H1 (cell line): ENCODE measurements around the gene HIP1. TPM values are rescaled to one million over a fixed set of nuclear protein-coding genes. Genes with fewer than 3 reads are reported as not detected.

Experiments used
- CTCF ChIA-PET: fragments of 300-600 bp; sonication (Branson Sonifier 250); formaldehyde crosslinking; loops from one replicate; lab custom pipeline; 2021; ENCODE audit not compliant: partially characterized antibody; lab: Charles Lee
- POLR2A ChIA-PET: fragments of 300-600 bp; sonication (Branson Sonifier 250); formaldehyde crosslinking; loops from one replicate; lab custom pipeline; 2021; ENCODE audit warnings: inconsistent platforms; ENCODE audit not compliant: partially characterized antibody; lab: Charles Lee
- DNase-seq, 2 experiments: peaks; one replicate each; pipeline versions ENCODE4 v3.0.0 to v3.0.0-alpha.2; 2010 to 2022; ENCODE audit warnings: low spot score in 2 of 2, low read depth in 1 of 2, mixed read lengths in 1 of 2
- FAIRE-seq: peaks from 2 replicates; lab custom pipeline; 2011; peaks lifted over from hg19 to GRCh38; lab: Jason Lieb, UNC
- H2AFZ ChIP-seq: 2 replicates; pipeline ENCODE4 v1.8.1; 2012; ENCODE audit warnings: low read length, inconsistent platforms
- H2AK5ac ChIP-seq: 2 replicates; pipeline ENCODE4 v1.6.1; 2013; ENCODE audit warnings: low read depth, low read length
- H2BK120ac ChIP-seq: replicated peaks from 2 replicates; pipeline ENCODE3; 2013; ENCODE audit warnings: low read depth, low read length, inconsistent platforms
- H2BK12ac ChIP-seq: 2 replicates; pipeline ENCODE4 v1.6.1; 2013; ENCODE audit warnings: low read depth, low read length
- H2BK15ac ChIP-seq: 2 replicates; pipeline ENCODE4 v1.6.1; 2013; ENCODE audit warnings: low read length
- H2BK20ac ChIP-seq: 2 replicates; pipeline ENCODE4 v1.6.1; 2013; ENCODE audit warnings: low read length
- H2BK5ac ChIP-seq: 2 replicates; pipeline ENCODE4 v1.6.1; 2013; ENCODE audit warnings: low read depth, low read length
- H3K14ac ChIP-seq: 2 replicates; pipeline ENCODE4 v1.6.1; 2013; ENCODE audit warnings: inconsistent platforms; ENCODE audit not compliant: insufficient read length
- H3K18ac ChIP-seq: 2 replicates; pipeline ENCODE4 v1.6.1; 2013; ENCODE audit warnings: low read length; ENCODE audit errors: extremely low read depth
- H3K23ac ChIP-seq: 2 replicates; pipeline ENCODE4 v1.6.1; 2013; ENCODE audit warnings: inconsistent platforms; ENCODE audit not compliant: insufficient read length
- H3K23me2 ChIP-seq: 2 replicates; pipeline ENCODE4 v1.6.1; 2013; ENCODE audit warnings: low read depth, low read length
- H3K27ac ChIP-seq: 2 replicates; pipeline ENCODE4 v1.6.1; 2011; ENCODE audit warnings: low read depth, low read length, inconsistent platforms
- H3K27me3 ChIP-seq, 4 experiments: replicated peaks in 1 of 4; 1 replicate in 1 of 4; 2 replicates in 3 of 4; pipeline versions ENCODE4 v1.6.1 to v1.8.1; 2011 to 2013; ENCODE audit warnings: low read length in 3 of 4, mild to moderate bottlenecking in 3 of 4, inconsistent platforms in 2 of 4, mixed read lengths in 2 of 4, moderate library complexity in 1 of 4; ENCODE audit not compliant: control insufficient read depth in 3 of 4, insufficient read depth in 3 of 4; ENCODE audit errors: extremely low read depth in 1 of 4
- H3K36me3 ChIP-seq, 4 experiments: 2 replicates each; pipeline versions ENCODE4 v1.6.1 to v1.8.1; 2011 to 2013; ENCODE audit warnings: mild to moderate bottlenecking in 4 of 4, low read length in 3 of 4, moderate library complexity in 2 of 4, control low read depth in 1 of 4, inconsistent platforms in 1 of 4; ENCODE audit not compliant: insufficient read depth in 4 of 4, control insufficient read depth in 2 of 4
- H3K4ac ChIP-seq: replicated peaks from 2 replicates; pipeline ENCODE3; 2013; ENCODE audit warnings: low read length, low read depth, mixed read lengths, inconsistent platforms; ENCODE audit not compliant: insufficient read length
- H3K4me1 ChIP-seq, 4 experiments: replicated peaks in 1 of 4; 1 replicate in 1 of 4; 2 replicates in 3 of 4; pipeline versions ENCODE4 v1.6.1 to v1.8.1; 2011 to 2013; ENCODE audit warnings: low read length in 3 of 4, inconsistent platforms in 2 of 4, mixed read lengths in 1 of 4; ENCODE audit not compliant: insufficient read depth in 4 of 4, control insufficient read depth in 3 of 4
- H3K4me2 ChIP-seq, 2 experiments: 2 replicates each; pipeline versions ENCODE4 v1.6.1 to v1.8.1; 2011 to 2013; ENCODE audit warnings: low read depth in 2 of 2, low read length in 2 of 2, control low read depth in 1 of 2, inconsistent platforms in 1 of 2, mild to moderate bottlenecking in 1 of 2; ENCODE audit not compliant: insufficient read depth in 1 of 2
- H3K4me3 ChIP-seq, 4 experiments: fragments of 200-600, 300-600 bp in 1 of 4; sonication (generic), shearing (Covaris generic), sonication (Bioruptor Twin) in 1 of 4; 2 replicates each; pipeline versions ENCODE4 v1.5.1 to v1.8.1; 2011 to 2016; ENCODE audit warnings: low read length in 4 of 4, low read depth in 3 of 4, control low read depth in 2 of 4, inconsistent platforms in 2 of 4, mild to moderate bottlenecking in 2 of 4, mixed read lengths in 1 of 4, moderate library complexity in 1 of 4; ENCODE audit not compliant: insufficient read depth in 2 of 4; ENCODE audit errors: extremely low read depth in 1 of 4
- H3K56ac ChIP-seq: replicated peaks from 2 replicates; pipeline ENCODE3; 2013; ENCODE audit warnings: low read depth, mild to moderate bottlenecking, mixed read lengths, low read length, inconsistent platforms; ENCODE audit not compliant: insufficient read length
- H3K79me1 ChIP-seq: 2 replicates; pipeline ENCODE4 v1.6.1; 2013; ENCODE audit warnings: low read depth, low read length, control low read depth
- H3K79me2 ChIP-seq, 2 experiments: 2 replicates each; pipeline versions ENCODE4 v1.6.1 to v1.8.1; 2012 to 2013; ENCODE audit warnings: low read length in 2 of 2, mild to moderate bottlenecking in 2 of 2, inconsistent platforms in 1 of 2; ENCODE audit not compliant: insufficient read depth in 2 of 2, control insufficient read depth in 1 of 2
- H3K9ac ChIP-seq, 4 experiments: replicated peaks in 1 of 4; 1 replicate in 1 of 4; 2 replicates in 3 of 4; pipeline versions ENCODE4 v1.6.1 to v1.8.1; 2011 to 2013; ENCODE audit warnings: low read depth in 3 of 4, low read length in 3 of 4, control low read depth in 2 of 4, mild to moderate bottlenecking in 2 of 4, moderate library complexity in 2 of 4, inconsistent platforms in 1 of 4; ENCODE audit errors: extremely low read depth in 1 of 4
- H3K9me3 ChIP-seq, 2 experiments: 2 replicates each; pipeline versions ENCODE4 v1.6.1 to v1.8.1; 2012 to 2013; ENCODE audit warnings: mild to moderate bottlenecking in 2 of 2, moderate library complexity in 2 of 2, control low read depth in 1 of 2, inconsistent platforms in 1 of 2, low read depth in 1 of 2, low read length in 1 of 2, mixed read lengths in 1 of 2; ENCODE audit not compliant: insufficient read depth in 2 of 2
- H4K20me1 ChIP-seq, 2 experiments: replicated peaks in 1 of 2; 2 replicates each; pipeline versions ENCODE3 to v1.8.1; 2011 to 2013; ENCODE audit warnings: inconsistent platforms in 2 of 2, low read length in 2 of 2, mild to moderate bottlenecking in 1 of 2; ENCODE audit not compliant: insufficient read depth in 2 of 2, control insufficient read depth in 1 of 2
- H4K5ac ChIP-seq: 2 replicates; pipeline ENCODE4 v1.6.1; 2013; ENCODE audit warnings: low read length, low read depth, mixed read lengths, inconsistent platforms; ENCODE audit not compliant: insufficient read length
- H4K8ac ChIP-seq: 2 replicates; pipeline ENCODE4 v1.8.0; 2013; ENCODE audit warnings: mild to moderate bottlenecking, moderate library complexity, low read length, inconsistent platforms; ENCODE audit not compliant: insufficient read depth; ENCODE audit errors: extremely low read depth
- H4K91ac ChIP-seq: replicated peaks from 2 replicates; pipeline ENCODE3; 2013; ENCODE audit warnings: low read length, mixed read lengths, inconsistent platforms; ENCODE audit not compliant: insufficient read length
- KDM5A ChIP-seq: fragments of 200-600 bp; IDR thresholded peaks from 2 replicates; pipeline ENCODE4 v1.7.1; 2012; ENCODE audit warnings: mild to moderate bottlenecking, low read length, inconsistent platforms, mixed read lengths
- POLR2A ChIP-seq, 2 experiments: IDR thresholded peaks; 1 replicate in 1 of 2; 2 replicates in 1 of 2; pipeline ENCODE4 v1.6.1; 2011; ENCODE audit warnings: low read depth in 2 of 2, low read length in 2 of 2, mild to moderate bottlenecking in 2 of 2; ENCODE audit errors: control extremely low read depth in 1 of 2
- SP1 ChIP-seq: IDR thresholded peaks from 2 replicates; pipeline ENCODE4 v1.6.1; 2011; ENCODE audit warnings: low read depth, low read length
- WGBS, 2 experiments: shearing (Covaris generic) in 1 of 2; methylation state at CpG; one replicate each; pipeline versions ENCODE4 v1.1.6 to v1.1.7; 2013 to 2015; ENCODE audit warnings: low lambda C conversion rate in 2 of 2, mixed read lengths in 2 of 2, inconsistent platforms in 1 of 2, low coverage in 1 of 2, missing lambda C conversion rate in 1 of 2; ENCODE audit not compliant: insufficient replicate concordance in 2 of 2, insufficient coverage in 1 of 2, insufficient read length in 1 of 2; ENCODE audit errors: extremely low coverage in 1 of 2, missing lambda C conversion rate in 1 of 2; 5-methylcytosine and 5-hydroxymethylcytosine counted together
- polyA plus RNA-seq, 7 experiments: library from polyadenylated mRNA; depleted of rRNA in 3 of 7; stranded (reverse) in 5 of 7; unstranded in 2 of 7; fragments of >200 nt in 5 of 7; fragments of 200-250 nt in 2 of 7; gene quantifications; 1 replicate in 5 of 7; 2 replicates in 1 of 7; 4 replicates in 1 of 7; pipeline versions ENCODE4 v1.2.1 to v1.2.3, GENCODE V29; 2011 to 2013; ENCODE audit warnings: missing spikeins in 2 of 7, mixed read lengths in 2 of 7
- total RNA-seq: library from RNA; stranded (reverse); fragmentation: NEBNext Ultra II Directional; extraction: Animal tissue kit (Norgen Biotek cat#: 25700); gene quantifications from 2 replicates; pipeline ENCODE4 v1.2.1, GENCODE V29; 2021

The HIP1 gene
- total and polyA plus RNA-seq, 2 of the 8 experiments (the other 6 are each of a cell fraction or from before 2014, with no cell fraction given) = 51.8 to 108 TPM

DNA sequence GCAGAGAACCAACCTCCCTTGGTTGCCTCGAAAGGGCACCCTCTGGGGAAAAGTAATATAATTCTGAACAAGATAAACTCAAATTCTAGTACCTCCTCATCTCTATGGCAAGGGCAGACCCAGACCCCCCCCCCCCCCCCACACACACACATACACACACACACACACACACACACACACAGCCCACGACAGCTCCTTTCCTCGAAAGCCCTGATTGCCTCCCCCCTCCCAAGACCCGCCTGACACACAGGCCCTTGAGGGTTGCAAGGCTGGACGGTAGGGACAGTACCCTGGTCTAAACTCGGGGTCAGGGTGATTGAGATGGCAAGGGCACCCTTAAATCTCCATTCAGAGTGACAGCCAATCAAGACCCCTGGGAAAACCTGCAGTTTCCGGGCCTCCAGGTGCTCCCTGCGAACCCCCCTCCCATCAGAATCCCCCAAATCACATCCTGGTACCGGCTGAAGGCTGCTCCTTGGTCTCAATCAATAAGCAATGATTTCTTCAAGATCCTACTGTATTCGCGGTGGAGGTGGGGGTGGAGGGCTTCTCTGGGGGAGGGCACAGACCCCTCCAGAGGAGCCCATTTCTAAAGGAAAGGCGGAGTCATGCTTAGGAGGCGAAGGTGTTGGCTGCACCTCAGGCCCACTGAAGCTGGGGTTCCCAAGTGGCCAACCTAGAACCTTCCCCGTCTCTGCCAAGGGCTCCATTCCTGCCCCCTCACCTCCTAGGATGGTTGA, 100.7 kb downstream of the HIP1 start:
- Histone ChIP-seq H3K79me1 (peaks cover 14% of the 10 kb centered on the region), H3K9me3 (peaks cover 0 to under 1% of the 10 kb centered on the region in 2 experiments; a peak in 1 of 4 replicates), H3K4me1 (peaks cover 0 to 23% (median 8%) of the 10 kb centered on the region in 4 experiments; a peak in 6 of 7 replicates), H2BK12ac (peak overlapping the region; percentile 29; the same call in 1 of the 2 replicates), H2BK5ac (peak overlapping the region; percentile 84), H3K56ac (peak overlapping the region; percentile 89), H4K5ac (peak overlapping the region; percentile 76), H3K23me2 (peaks cover 13% of the 10 kb centered on the region), H4K91ac (peak overlapping the region; percentile 97), H4K20me1 (peaks cover 3 to 9% of the 10 kb centered on the region in 2 experiments), H3K4me2 (peak overlapping the region; percentile 60 to 96), H3K14ac (no peak overlapping the region), H2BK15ac (no peak overlapping the region), H2BK120ac (peak overlapping the region; percentile 78), H2AK5ac (no peak overlapping the region), H3K27me3 (no peaks in the 10 kb centered on the region), H3K23ac (no peak overlapping the region), H2AFZ (no peak overlapping the region), H3K9ac (peak overlapping the region; percentile 39 to 93 (median 72)), H3K36me3 (peaks cover 0 to 21% (median 3%) of the 10 kb centered on the region in 4 experiments; a peak in 4 of 8 replicates), H3K27ac (peak overlapping the region; percentile 87), H3K79me2 (peaks cover 26 to 55% of the 10 kb centered on the region in 2 experiments), H4K8ac (0 out of 2 replicates have a peak overlapping the region, but pooled peaks have one; percentile 98), H3K4ac (peak overlapping the region; percentile 94), H3K18ac (peak overlapping the region; percentile 76), H2BK20ac (no peak overlapping the region), H3K4me3 (peak overlapping the region; percentile 45 to 89 (median 86))
- FAIRE-seq = no peak
- ChIA-PET POLR2A (interaction anchor here (0.6 to 11.8 kb wide), 10 partner anchors 9 to 565 kb away, joined by 3 to 122 read pairs (median 4); partner anchors contain the start of genes HIP1 and RCC1L), CTCF (interaction anchor here (1.4 kb wide), 1 partner anchor 12 kb away, joined by 6 read pairs; no protein-coding TSS in a partner anchor)
- WGBS, 2 experiments = 13% methylated on average over 11 of the region's 14 CpGs; no CpG with 5 or more reads in 1 of the 2 experiments
- no peak for DNase-seq
- TF ChIP-seq SP1 = no peak
- TF ChIP-seq KDM5A = no peak
- TF ChIP-seq POLR2A (IDR thresholded peaks at IDR 0.05; ENCODE audit: control extremely low read depth in 1 of 2, low read depth in 2 of 2, low read length in 2 of 2) = peak in 1 of 2 experiments; percentile 55; a peak in 2 of 3 replicates
